ENCODE data around the gene PAFAH1B1.
"Not testable (repeated sequence)": the region's sequence is repeated elsewhere in the genome, so short reads cannot be mapped to it uniquely, and the experiment has no call there.

PAFAH1B1 gene

DNA sequence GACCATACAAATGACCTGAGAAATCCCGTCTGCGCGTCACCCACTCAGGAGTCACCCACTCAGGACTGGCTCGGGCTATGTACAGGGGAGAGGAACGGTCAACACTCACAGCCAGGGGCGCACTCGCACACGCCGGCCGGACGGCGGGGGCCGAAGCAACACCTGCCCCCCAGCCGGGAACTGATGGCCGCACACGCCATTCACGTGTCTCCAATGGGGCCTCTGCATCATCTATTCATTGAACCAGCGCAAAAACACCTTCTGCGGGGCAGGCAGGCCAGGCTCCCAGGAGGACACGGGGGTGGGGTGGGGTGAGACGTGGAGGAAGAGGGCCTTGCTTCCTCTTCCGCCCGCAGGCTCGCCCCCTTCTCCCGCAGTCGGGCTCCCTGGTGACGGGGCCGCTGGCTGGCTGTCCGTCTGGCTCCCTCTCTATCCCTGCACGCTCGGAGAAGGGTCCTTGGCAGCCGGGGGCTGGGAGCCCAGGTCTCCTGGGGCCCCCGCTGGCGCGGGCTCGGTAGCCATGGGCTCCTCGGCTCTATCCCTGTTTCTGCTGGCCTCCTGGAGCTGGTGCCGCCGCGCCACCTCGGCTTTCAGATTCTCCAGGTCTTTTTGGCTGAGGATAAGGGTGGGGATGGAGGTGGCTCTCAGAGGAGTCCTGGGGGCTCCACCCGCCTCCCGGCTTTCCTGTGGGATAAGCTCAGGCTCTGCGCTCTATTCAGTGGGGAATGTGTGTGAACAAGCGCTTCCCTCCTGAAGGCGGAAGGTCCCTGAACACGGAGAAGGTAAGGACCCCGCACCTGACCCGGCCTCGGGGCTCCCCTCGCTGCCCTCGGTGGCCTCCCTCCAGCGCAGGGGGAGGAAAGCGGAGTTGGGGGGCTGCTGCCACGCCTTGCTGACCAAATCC is 97.0 kb downstream of the PAFAH1B1 start:
- no peak for DNase-seq (ENCODE audit: low read depth)

DNA sequence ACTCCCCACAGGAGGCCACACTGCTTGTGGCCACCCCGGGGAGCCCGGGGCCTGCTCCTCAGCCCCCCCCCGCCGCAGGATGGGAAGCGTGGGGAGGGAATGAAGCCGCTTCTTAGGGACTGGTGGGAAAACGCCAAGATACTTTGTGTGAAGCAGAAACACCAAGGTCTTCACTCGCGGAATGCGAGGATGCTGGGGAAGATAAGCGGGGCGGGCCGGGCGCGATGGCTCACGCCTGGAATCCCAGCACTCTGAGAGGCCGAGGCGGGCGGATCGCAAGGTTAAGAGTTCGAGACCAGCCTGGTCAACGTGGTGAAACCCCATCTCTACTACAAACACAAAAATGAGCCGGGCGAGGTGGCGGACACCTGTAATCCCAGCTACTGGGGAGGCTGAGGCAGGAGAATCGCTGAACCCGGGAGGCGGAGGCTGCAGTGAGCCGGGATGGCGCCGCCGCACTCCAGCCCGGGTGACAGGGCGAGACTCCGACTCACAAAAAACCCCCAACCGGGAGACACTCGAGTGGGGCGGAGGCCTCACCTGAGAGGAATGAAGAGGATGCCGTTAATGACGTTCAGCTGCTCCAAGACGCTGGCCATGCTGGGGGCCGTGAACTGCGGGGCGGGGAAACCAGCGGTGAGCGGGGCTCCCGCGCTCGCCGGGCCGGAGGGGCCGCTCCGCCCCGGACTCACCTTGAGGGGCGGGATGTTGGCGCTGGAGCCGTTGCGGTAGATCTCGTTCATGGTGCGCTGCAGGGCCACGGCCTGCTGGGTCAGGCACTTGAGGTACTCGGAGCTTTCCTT is 97.8 kb downstream of the PAFAH1B1 start:
- no peak for DNase-seq (ENCODE audit: low read depth)

DNA sequence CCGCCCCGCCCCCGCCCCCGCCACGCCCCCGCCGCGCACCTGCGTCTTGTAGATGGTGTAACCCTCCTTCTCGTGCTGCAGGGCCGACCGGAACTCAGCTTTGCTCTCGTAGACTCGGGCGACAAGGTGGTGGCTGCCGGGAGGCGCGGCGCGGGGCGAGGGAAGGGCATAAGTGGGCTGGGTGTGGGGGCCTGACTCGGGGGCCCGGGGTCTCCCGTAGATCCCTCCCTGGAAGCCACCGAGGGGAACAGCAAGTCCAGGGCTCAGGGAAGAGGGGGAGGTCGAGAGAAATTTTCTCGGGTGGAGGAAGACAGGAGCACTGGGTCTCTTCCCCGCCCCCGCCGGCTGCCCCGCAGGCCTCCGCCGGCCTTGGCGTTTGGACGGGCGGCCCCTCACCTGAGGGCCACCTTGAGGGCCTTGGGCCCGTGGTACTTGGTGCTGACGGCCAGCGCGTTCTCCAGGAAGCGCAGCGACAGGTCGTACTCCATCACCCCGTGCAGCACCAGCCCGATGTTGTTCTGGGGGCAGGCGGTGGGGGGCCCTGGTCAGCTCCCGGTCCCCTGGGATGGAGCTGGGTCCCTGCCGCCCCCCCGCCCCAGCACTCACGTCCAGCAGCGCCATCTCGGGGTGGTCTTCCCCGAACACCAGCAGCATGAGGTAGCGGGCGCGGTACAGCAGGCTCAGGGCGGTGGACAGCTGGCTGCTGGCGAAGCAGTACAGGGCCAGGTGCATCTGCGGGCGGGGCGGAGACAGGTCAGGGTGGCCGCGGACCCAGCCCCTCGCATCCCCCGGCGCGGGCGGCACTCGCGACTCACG is 98.7 kb downstream of the PAFAH1B1 start:
- no peak for DNase-seq (ENCODE audit: low read depth)

DNA sequence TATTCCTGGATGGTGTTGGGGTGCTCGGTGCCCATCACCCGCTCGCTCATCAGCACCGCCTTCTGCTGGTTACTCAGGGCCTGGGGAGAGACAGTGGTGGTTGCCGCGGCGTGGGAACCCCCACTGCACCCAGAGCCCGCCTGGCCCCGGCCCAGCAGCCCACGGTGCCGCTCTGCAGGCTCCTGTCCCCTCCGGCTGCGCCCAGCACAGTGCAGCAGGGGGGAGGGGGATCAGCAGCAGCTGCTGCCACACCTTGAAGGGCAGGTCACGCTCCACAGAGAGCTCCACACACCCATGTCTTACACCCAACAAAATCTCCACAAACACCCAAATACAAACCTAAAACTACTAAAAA is 99.3 kb downstream of the PAFAH1B1 start:
- no peak for DNase-seq (ENCODE audit: low read depth)

- no peak for DNase-seq (ENCODE audit: low read depth)
Measured at GRCh38 chr17:2693561-2694380, 100.3 kb downstream of the PAFAH1B1 start.

DNA sequence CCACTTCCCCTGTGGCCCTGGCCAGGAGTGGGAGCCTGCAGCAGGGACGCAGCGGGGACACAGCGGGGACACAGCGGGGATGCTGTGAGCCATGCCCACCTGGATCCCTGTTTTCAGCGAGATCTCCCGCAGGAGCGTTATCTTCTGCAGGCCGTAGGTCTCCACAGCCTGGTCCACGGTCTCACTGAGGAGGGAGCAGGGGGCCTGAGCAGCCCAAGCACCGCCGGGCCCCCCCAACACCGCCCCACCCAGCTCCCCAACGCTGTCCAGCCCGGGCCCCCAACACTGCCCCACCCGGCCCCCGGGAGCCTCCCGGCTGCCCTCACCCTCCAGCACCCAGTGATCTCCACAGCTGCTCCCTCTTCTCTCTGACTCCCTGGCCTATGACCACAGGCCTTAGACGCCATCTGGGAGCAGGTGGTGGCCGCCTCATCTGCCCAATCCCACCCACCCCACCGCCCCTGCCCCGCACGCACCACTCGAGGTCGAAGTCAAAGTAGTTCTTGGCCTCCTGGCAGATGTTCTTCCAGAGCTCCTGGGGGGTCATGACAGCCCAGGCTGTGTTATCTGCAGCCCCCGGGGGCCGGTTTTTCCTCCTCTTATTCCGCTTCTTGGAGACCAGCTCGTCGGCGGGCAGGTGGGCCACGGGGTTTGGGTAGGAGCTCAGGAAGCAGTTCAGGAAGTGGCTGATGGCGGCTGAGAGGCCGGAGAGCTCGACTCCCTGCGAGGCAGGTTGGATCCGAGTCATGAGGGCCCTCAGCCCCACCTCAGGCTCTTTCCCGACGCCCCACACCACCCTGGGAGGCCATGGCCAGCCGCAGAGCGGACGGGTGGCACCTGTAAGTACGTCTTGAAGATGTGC is 101.2 kb downstream of the PAFAH1B1 start:
- no peak for DNase-seq (ENCODE audit: low read depth)

- DNase-seq (ENCODE audit: low read depth): no peak
Measured at GRCh38 chr17:2695243-2695960, 101.9 kb downstream of the PAFAH1B1 start.

DNA sequence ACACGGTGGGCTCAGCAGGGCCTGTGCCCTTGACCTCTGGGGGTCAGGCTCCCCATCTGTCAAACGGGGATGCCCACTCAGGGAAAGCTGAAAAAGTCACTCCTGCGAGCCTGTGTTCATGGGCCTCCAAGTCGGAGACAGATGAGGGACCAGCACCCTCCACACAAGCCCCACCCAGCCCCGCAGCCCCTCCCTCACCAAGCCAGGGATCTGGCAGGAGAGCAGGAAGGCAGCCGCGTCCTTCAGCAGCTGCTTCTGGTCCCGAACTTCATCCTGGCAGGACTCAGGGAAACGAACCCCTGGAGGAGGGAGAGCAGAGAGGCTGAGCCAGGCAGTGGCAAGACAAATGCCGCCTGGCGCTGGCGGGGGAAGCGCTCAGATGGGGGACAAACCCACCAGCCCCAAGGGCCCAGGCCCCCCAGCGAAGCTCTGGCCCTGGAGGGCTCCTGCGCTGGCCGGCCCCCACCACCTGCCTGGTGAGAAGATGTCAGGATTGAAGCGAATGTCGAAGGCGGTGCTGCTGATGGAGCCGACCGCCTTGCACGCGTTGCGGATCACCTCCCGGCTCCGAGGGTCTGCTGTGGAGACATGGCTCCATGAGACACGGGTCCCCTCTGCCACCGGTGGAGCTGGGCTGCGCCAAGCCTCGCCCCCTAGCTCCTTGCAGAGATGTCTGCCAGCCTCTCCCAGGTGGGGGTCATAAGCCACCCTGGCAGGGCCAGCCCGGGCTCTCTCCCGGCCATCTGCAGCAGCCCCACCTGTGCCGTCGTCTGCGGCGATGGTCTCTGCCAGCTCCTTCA is 102.7 kb downstream of the PAFAH1B1 start:
- DNase-seq (ENCODE audit: low read depth): no peak

GRCh38 chr17:2697611-2698162 is 104.2 kb downstream of the PAFAH1B1 start:
- DNase-seq (ENCODE audit: low read depth): no peak

DNA sequence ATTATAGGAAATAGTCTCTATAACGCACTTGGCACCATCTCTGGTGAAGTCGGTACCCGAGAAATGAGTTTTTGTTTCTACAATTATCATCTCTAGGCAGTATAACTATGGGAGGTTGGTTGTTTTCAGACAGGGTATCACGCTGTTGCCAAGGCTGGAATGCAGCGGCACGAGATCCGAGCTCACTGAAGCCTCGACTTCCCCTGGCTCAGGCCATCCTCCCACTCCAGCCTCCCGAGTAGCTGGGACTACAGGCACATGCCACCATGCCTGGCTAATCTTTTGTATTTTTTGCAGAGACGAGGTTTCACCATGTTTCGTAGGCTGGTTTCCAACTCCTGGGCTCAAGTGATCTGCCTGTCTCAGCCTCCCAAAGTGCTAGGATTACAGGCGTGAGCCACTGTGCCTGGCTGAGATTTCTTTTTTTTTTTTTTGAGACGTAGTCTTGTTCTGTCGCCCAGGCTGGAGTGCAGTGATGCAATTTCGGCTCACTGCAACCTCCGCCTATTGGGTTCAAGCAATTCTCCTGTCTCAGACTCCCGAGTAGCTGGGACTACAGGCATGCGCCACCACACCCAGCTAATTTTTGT is 105.9 kb downstream of the PAFAH1B1 start:
- not testable (repeated sequence) for DNase-seq (ENCODE audit: low read depth)

- no peak for DNase-seq (ENCODE audit: low read depth)
Measured at GRCh38 chr17:2700030-2700490, 106.6 kb downstream of the PAFAH1B1 start.

DNA sequence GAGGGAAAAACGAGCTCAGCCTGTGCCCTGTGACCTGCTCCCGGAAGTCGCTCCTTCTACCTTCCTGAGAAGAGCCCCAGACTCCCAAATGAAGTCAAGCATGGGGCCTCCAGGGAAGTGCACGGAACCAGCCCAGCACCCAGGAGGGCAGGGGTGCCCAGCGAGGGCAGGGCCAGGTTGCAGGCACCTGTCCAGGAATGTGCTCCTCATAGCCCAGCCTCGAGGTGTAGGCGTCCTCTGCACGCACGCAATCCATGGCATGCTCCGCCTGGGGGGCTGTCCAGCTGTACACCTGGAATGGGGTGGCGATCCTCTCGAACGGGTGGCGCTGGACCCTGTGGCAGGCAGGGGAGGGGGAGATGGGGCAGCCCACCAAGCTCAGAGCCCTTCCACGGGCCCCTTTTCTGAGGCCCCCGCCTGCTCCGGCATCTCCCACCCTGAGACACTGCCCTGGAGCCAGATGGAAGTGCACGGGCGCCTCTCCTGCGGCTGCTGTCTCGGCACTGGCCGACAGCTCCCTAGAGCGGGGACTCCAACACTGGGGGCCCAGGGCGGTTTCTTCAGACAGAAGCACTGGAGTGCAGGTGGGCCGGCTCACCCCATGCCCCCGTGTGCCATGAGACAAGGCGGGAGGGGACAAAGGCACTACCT is 107.2 kb downstream of the PAFAH1B1 start:
- no peak for DNase-seq (ENCODE audit: low read depth)

GRCh38 chr17:2701161-2701995 is 107.9 kb downstream of the PAFAH1B1 start:
- no peak for DNase-seq (ENCODE audit: low read depth)

DNA sequence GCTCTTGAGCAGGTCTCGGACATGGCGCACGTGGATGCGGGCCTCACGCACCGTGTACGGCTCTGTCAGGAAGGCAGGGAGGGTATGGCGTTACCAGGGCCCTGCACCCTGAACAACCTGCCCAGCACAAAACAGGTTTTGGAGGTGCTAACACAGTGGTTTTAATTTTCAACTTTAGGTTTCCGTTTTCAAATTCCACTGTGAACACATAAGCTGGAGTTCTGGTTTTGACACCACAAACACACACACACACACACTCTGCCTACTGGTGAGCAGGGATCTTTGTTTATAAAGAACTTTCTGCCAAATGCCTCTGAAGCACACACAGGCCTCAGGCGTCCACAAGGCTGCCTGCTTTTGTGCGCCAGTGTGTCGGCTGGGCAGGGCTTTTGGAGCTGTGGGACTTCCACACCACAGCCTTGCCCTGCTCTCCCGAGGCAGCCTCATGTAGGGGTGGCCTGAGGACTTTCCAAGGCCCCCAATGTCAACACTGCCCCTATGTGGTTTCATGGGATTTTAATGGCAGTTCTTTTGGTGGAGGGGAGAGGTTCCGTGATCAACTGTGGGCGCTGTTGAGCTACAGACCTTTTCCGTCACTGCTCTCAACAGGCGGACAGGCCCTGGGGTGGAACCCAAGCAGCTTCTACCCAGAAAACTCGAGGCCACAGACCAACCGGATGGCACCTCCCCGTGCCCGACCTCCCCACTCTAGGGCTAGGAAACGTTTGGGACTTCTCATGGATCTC is 108.7 kb downstream of the PAFAH1B1 start:
- no peak for DNase-seq (ENCODE audit: low read depth)

DNA sequence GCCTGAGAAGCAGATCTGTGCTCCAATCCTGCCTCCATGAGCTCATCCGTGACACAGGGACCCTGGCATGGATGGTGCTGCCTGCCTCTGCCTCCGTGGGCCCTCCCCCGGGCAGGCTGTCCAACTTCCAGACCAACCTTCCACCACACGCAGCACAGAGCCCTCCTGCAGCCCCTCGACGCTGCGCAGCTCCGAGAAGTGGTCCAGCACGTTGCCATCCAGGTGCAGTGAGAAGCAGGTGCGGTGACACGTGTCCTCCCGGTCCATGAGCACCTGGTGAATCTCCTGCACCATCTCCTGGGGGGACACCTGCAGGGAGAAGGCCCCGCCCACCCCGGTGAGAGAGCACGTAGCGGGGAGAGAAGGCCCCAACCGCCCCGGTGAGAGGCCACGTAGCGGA is 109.7 kb downstream of the PAFAH1B1 start:
- no peak for DNase-seq (ENCODE audit: low read depth)

DNA sequence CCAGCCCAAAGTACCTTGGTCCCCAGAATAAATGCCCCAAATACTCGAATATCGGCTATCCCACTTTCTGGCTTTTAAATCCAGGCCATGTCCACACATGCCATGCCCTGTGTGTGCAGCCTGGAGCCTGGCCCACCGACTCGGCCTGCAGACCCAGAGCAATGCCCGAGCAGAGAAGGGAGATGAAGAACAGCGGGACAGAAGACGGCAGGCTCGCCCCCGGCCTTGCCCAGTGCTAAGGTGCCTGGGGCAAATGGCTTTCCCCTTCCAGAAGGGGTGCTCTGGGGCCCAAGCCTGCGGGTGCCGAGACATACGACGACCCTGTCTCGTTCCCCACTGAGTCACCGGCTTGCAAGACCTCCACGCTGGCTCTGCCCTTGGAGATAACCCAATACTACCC is 110.2 kb downstream of the PAFAH1B1 start:
- DNase-seq (ENCODE audit: low read depth): no peak
